GM18951 (cell line): Measurements from ENCODE around the gene TMEM38A.

ENCODE experiments used
- POLR2A ChIP-seq: IDR thresholded peaks from 4 replicates; pipeline ENCODE4 v1.6.1; 2011; ENCODE audit warnings: mild to moderate bottlenecking; ENCODE audit not compliant: insufficient read length, insufficient read depth; ENCODE audit errors: extremely low read depth
- in situ Hi-C: fragments of 300-500 bp; cut with MboI; formaldehyde crosslinking; loops from one replicate; pipeline ENCODE4 v1.12.0; 2022; ENCODE audit warnings: low sequenced_read_pairs, mixed read lengths, inconsistent platforms; ENCODE audit not compliant: unreplicated experiment

The TMEM38A gene

DNA sequence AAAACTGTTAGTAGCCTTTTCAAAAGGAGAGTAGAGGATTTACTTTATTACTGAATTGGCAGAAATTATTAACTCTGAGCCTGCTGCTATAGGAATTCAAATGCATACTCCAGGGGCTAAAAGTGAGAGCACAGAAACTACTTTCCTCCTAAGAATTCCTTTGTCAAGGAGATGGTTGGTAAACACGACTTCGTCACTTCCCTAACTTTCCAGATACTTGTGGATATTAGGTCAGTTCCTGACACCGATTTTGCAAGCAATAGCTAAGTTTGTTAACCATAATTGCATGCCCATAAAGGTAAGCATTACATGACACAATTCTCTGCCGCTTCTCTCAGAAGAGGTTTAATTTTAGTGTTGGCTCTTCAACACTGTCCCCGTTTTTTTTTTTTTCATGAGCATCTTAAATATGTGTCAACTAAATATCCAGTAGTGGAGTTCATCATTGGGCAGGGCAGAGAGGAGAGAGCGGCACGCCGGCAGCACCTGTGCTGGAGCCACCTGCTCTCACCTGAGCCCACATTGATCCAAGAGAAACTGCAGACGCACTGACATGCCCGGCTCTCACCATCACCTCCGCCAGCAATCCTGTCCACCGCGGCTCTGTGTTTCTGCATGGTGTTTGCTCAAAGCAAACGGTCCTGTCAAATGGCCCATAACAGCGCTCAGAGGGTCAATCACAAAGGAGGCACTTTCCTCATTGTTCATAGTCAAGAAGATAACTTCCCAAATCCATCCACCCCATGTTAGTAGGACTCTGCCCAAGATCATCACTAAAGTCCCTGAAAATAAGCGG lies 35.6 kb upstream of the TMEM38A start:
- no peak for TF ChIP-seq POLR2A
- in situ Hi-C loops: no loop called here

DNA sequence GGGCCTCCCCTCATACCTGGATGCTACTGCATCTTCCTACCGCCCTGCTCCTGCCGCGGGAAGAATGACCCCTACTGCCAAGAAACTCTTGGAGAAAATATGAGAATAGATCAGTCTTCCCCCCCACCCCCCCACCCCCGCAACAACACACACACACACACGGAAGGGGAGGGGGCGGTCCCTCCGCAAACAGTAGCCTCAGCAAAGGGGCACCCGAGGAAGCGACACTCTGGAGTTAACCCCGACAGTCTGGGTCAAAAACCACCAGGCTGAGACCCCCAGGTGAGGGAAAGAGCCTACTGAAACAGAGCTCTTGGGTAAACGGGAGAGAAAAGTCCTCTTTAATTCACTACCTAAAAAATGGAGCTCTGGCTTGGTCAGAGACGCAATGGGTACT lies 34.1 kb upstream of the TMEM38A start:
- no peak for TF ChIP-seq POLR2A
- in situ Hi-C loops: no loop called here

DNA sequence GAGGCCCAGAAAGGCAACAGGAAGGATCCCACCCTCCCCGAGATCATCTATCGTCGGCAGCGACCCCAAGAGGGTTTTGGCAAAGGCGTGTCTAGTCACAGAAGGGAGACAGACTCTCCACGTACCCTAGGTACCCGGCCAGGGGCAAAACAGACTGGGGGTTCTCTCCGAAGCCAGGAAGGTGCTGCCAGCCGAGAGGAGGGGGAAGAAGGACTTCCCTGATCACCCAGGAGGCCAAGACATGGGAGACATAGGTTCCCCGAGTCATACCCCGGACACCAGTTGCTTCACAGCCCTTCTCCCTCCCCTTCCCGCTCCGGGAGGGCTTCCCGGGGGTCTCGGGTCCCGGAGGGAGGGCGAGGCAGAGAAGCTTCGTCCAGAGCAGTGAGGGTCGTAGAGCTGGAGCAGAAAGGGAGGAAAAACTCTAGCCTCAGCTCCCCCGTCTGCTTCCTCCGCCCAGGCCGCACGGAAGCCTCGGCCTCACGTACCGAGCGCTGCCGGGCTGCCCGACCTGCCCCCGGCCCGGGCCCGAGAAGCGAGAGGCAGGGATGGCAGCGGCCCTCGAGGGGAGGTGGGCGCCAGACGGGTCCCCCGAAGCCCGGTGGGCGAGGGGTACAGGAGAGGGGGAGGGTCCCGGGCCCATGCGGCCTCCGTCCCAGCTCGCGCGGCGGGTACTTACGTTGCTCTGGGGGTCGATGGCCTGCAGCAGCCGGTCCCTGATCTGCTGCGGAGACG lies 33.6 kb upstream of the TMEM38A start:
- in situ Hi-C loops: no loop called here
- no peak for TF ChIP-seq POLR2A

DNA sequence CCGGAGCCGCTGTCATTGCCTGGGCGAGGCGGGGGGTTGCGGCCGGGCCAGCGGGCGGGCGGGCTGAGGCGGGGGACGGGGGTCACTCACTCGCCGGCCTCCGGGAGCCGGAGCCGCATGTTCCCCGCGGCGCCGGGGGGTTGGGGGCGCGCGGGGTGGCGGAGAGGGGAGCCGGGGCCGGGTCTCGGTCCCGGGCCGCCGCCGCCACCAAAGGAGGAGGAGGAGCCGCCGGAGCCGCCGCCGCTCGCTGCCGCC lies 33.1 kb upstream of the TMEM38A start:
- in situ Hi-C loops: no loop called here
- TF ChIP-seq POLR2A: no peak

DNA sequence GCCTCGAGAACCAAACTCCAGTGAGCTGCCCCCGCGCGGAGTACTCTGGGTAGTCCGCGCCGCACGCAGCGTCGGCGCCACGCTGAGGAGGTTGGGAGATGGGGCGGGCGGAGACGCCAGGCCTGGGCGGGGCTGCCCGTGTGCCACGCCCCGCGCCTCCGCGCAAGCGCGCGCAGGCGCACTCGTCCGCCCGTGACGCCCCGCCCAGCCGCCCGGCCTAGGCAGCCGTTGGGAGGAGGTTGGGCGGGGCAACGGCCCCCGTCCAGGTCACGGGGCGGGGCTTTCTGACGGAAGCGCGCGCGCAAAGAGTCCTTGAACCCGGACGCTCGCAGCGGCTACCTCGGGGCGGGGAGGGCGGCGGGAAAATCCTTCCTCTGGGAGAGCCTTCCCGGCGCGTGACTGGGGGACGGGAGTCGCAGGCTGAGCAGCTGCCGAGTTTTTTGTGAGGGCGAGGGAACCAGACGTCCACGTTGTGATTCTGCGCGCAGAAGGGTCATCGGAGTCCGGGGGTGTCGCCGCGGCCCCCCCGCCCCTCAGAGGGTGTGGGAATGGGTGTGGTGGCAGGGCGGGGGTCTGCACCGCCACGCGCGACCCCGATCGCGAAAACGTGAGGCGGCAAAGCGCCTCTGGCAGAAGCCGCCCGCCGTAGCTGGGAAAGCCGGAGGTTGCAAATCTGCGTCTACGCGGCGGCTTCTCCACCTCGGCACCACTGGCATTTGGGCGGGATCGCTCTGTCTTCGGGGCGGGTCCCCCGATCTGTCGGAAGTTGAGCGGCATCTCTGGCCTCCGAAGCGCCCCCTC lies 32.6 kb upstream of the TMEM38A start, which contains the start of gene MED26:
Gene MED26 (minus strand): TSS at position 22 of the 801 bp plus-strand sequence. CDS start 261 bp downstream, outside the sequence.
- peak; percentile 93 for TF ChIP-seq POLR2A
- in situ Hi-C loops: no loop called here

DNA sequence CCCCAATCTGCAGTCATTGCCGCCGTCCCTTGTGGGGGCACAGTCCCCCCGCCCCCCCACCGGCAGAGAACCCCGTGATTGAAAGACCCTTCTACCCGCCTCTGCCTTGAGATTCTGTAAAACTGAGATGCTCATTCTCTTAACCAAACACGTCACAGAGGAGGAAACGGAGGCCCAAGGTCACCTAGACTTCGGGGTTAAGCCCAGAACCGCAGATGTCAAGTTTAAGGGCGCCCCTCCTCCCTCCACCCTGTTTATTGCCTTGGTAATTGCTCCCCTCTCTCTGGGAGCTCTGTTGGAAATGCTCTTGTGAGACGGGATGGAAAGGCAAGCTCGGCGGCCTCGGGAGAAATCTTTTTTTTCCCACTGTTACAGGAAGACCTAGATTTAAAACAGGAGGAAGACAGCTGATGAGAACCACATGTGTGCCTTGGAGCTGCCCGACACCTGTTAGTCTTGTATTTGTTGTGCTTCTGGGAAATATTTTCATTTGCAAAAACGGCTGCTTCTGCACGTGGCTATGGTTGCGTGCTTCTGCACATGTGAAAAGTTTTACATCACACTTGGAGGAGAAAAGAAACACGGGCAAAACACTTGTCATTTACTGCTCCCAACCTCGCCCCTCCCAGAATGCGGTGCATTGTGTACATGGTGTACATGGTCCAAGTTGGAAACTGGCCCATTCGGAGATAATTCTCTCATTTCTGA lies 31.8 kb upstream of the TMEM38A start:
- in situ Hi-C loops: no loop called here
- TF ChIP-seq POLR2A: no peak

DNA sequence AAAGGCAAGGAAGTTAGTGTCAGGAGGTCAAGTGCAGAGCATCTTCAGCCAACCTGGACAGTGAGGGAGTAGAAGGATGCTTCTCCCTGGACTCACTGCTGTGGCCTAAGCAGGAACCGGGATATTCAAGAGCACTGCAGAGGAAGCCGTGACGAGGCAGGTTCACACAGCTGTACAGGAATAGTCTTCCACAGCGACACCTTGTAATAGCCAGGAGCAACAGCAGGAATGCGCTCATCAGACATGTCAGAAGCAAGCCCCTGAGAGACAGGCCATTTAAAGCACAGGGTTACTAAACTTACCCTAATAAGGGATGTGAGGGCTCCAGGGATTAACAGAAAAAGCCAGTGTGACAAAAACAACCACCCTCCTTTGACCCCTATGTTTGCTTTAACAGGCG lies 29.5 kb upstream of the TMEM38A start:
- no peak for TF ChIP-seq POLR2A
- in situ Hi-C loops: no loop called here

DNA sequence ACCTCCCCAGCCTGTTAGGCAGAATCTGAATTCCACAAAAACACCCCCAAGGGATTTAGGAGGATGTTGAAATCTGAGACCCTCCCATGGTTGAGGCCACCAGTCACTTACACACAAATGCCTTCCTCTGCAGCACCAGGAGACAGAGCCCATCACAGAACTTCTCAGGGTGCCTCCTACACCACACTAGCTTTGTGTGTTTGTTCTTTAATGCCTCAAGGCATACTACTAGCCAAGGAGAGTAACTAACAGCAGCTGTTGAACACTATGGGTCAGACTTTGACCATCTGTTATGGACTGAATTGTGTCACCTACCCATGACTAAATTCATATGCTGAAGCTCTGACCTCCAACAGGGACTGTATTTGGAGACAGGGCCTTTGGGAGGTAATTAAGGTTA lies 23.4 kb upstream of the TMEM38A start:
- no peak for TF ChIP-seq POLR2A
- in situ Hi-C loops: no loop called here

DNA sequence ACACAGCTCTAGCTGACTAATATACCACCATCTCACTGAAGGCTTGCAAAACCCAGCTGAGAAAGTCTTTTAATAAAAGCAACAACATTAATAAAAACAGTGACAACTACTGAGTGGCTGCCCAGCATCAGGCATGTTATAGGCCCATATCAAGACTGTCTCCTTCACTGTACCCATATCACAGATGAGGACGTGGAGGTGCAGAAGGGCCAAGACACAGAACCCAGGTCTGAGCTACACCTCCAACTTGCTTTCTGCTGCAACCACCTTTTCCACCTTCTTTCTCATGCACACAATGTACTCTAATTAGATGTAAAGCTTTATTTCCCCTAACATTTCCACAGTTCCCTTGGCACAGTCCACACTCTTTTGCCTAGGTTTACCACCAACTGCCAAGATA lies 22.3 kb upstream of the TMEM38A start:
- no peak for TF ChIP-seq POLR2A
- in situ Hi-C loops: no loop called here

DNA sequence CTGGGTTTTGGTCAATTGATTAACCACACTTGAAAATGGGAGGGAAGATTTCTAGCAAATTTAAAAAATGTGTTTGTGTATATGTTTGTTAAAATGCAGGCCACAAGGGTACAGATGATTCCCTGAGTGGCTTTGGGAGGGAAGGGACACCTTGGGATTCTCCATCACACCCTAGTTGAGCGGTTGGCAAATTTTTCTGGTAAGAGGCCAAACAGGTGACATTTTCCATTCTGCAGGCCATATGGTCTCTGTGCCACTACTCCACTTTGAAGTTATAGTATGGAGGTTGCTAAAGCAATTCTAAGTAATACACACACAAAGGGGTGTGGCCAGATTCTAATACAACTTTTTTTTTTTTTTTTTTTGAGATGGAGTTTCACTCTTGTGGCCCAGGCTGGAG lies 20.0 kb upstream of the TMEM38A start:
- in situ Hi-C loops: no loop called here
- TF ChIP-seq POLR2A: no peak

DNA sequence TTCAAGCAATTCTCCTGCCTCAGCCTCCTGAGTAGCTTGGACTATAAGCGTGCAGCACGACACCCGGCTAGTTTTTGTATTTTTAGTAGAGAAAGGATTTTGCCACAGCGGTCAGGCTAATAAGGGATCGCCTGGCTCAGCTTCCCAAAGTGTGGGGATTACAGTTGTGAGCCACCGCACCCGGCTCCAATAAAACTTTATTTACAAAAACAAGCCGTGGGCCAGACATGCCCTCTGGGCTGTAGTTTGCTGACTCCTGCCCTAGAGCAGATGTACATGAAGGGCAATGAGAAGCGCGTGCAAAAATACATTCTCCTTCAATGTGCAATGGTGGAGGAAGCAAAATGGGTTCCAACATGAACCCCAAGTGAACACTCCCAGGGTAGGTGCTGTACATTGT lies 19.2 kb upstream of the TMEM38A start:
- TF ChIP-seq POLR2A: no peak
- in situ Hi-C loops: no loop called here

DNA sequence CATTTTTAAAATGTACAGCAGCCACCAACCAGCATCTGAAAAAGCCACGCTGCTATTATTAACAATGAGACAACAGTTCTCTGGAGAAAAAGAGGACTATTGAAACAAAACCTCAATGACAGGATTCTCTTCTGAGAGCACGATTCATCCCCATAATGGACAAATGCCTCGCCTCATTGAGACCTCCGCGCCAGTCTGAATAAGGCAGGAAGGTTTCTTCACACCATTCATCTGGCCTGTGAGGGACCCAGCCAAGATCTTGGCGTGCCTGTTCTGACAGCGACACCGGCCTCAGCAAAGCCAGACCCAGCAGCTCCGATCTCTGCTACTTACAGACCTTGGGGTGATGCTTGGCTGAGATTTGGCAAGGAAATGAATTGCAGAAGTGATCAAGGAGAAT lies 15.8 kb upstream of the TMEM38A start:
- no peak for TF ChIP-seq POLR2A
- in situ Hi-C loops: no loop called here

DNA sequence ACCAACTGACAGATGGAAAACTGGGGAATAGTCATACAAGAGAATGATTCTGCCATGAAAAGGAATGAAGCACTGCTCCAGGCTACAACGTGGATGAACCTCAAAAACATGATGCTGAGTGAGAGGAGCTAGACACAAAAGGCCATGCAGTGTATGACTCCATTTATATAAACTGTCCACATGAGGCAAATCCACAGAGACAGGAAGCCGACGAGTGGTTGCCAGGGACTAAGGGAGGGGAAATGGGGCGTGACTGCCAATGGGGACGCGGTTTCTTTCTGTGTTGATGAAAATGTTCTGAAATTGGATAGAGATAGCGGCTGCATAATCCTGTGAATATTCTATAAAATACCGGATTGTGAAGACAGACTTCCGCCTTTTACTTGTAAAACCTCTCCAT lies 11.2 kb upstream of the TMEM38A start:
- no peak for TF ChIP-seq POLR2A
- in situ Hi-C loops: no loop called here
